WI38 (cell line): ENCODE data around the gene ZNF563.
"Not testable (repeated sequence)": the region's sequence is repeated elsewhere in the genome, so short reads cannot be mapped to it uniquely, and the experiment has no call there.

ENCODE experiments used
- H3K4me3 ChIP-seq: 2 replicates; pipeline ENCODE4 v1.5.1; 2011; ENCODE audit warnings: low read depth, mild to moderate bottlenecking, control low read depth, low read length
- CTCF ChIP-seq: IDR thresholded peaks from 2 replicates; pipeline ENCODE4 v1.5.1; 2012; ENCODE audit warnings: low read depth, mild to moderate bottlenecking, control low read depth, low read length

ZNF563 gene

GRCh38 chr19:12325690-12326089, 7.7 kb downstream of the ZNF563 start:
- H3K4me3 ChIP-seq = no peak overlapping the region
- no peak for TF ChIP-seq CTCF

- no peak overlapping the region for H3K4me3 ChIP-seq
- TF ChIP-seq CTCF = no peak
These were observed 14.5 kb downstream of the ZNF563 start for GRCh38 chr19:12318782-12319413.

GRCh38 chr19:12314553-12314952, 18.9 kb downstream of the ZNF563 start:
- H3K4me3 ChIP-seq = peak overlapping the region; percentile 40
- no peak for TF ChIP-seq CTCF

- H3K4me3 ChIP-seq = not testable (repeated sequence)
These were observed 24.5 kb downstream of the ZNF563 start for GRCh38 chr19:12308891-12309290.

- TF ChIP-seq CTCF = no peak
- peak overlapping the region; percentile 65 for H3K4me3 ChIP-seq
These were observed 38.2 kb downstream of the ZNF563 start for GRCh38 chr19:12295191-12295590.

- TF ChIP-seq CTCF = no peak
These were observed 38.9 kb downstream of the ZNF563 start, which contains the start of gene ZNF44 for GRCh38 chr19:12294249-12295158. Gene ZNF44, minus strand, starts transcription at chr19:12294883. Its CDS starts 189 bp downstream, at chr19:12294694.

GRCh38 chr19:12293777-12294248, 39.6 kb downstream of the ZNF563 start:
- H3K4me3 ChIP-seq = peak overlapping the region; percentile 65
- TF ChIP-seq CTCF = no peak

More at GRCh38 chr19:12294249-12295158, 38.9 kb downstream of the ZNF563 start, which contains the start of gene ZNF44:
- H3K4me3 ChIP-seq = peak within 1 kb of the TSS; percentile 65
